Calu3 (cell line): ENCODE results near the gene S100A7A. TPM values are rescaled to one million over a fixed set of nuclear protein-coding genes. Genes with fewer than 3 reads are reported as not detected.
"Not testable (repeated sequence)": the region's sequence is repeated elsewhere in the genome, so short reads cannot be mapped to it uniquely, and the experiment has no call there.

Experiments used
- BruUV-seq: library from RNA; stranded (reverse); fragments of 400-500 nt; replicated peaks from 2 replicates; lab custom pipeline; 2021; lab: Mats Ljungman, UMichigan
- CTCF ChIA-PET: fragments of 300-600 bp; sonication (Branson Sonifier 250); formaldehyde crosslinking; loops from one replicate; lab custom pipeline; 2022; ENCODE audit warnings: antibody characterized with exemption; lab: Charles Lee
- DNase-seq: peaks from one replicate; pipeline ENCODE4 v3.0.0; 2022
- H3K27ac Mint-ChIP-seq: one replicate; pipeline ENCODE4 v1.8.0; 2022; ENCODE audit warnings: mixed read lengths; ENCODE audit not compliant: unreplicated experiment
- H3K27me3 Mint-ChIP-seq: one replicate; pipeline ENCODE4 v1.8.0; 2022; ENCODE audit warnings: mixed read lengths; ENCODE audit not compliant: unreplicated experiment
- H3K36me3 Mint-ChIP-seq: one replicate; pipeline ENCODE4 v1.8.0; 2022; ENCODE audit warnings: mild to moderate bottlenecking, moderate library complexity, mixed read lengths; ENCODE audit not compliant: insufficient read depth, unreplicated experiment
- H3K4me1 Mint-ChIP-seq: one replicate; pipeline ENCODE4 v1.8.0; 2022; ENCODE audit warnings: mild to moderate bottlenecking, low read depth, mixed read lengths; ENCODE audit not compliant: unreplicated experiment
- H3K4me3 Mint-ChIP-seq: one replicate; pipeline ENCODE4 v1.8.0; 2022; ENCODE audit warnings: mild to moderate bottlenecking, low read depth, moderate library complexity, mixed read lengths; ENCODE audit not compliant: unreplicated experiment
- H3K9me3 Mint-ChIP-seq: one replicate; pipeline ENCODE4 v1.8.0; 2022; ENCODE audit warnings: low read depth, mixed read lengths; ENCODE audit not compliant: unreplicated experiment
- intact Hi-C: fragments of 100-400 bp; cut with micrococcal nuclease; formaldehyde crosslinking; loops from one replicate; pipeline ENCODE4 v1.10.0; 2022; ENCODE audit not compliant: unreplicated experiment
- total RNA-seq: library from RNA; stranded (reverse); gene quantifications from 2 replicates; pipeline ENCODE4 v1.2.3, GENCODE V29; 2022
- TF ChIP-seq, protein P1 (sequence below): fragments of 200-600 bp; IDR thresholded peaks from one replicate; pipeline ENCODE4 v1.8.0; 2022; ENCODE audit warnings: antibody characterized with exemption; ENCODE audit not compliant: unreplicated experiment

S100A7A gene
- total RNA-seq, 1 experiment from 2014 or later, result not detected

DNA sequence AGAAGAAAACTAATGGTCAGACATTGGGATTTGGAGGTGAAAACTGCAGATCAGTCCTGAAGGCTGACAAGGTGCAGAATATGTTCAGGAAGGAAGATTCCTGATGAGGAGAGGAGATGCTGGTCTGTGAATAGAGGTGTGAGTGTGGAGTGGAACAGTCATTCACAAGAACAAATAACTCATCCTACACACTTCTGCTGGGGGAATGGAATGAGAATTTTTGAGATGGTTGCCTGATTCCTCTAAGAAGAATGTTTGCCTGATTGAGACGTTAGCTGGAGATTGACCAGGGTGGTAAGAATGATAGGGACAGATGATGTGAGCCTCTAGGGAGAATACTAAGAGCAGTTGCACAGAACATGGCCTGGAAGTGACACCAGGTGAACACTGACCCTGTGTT is 40.1 kb downstream of the S100A7A start:
- Mint-ChIP-seq H3K4me1 (no peaks in the 10 kb centered on the region), H3K9me3 (no peaks in the 10 kb centered on the region), H3K27ac (no peak overlapping the region), H3K36me3 (no peaks in the 10 kb centered on the region), H3K4me3 (no peak overlapping the region), H3K27me3 (peaks cover 70% of the 10 kb centered on the region)
- intact Hi-C loops, result no loop called here
- TF ChIP-seq, protein P1, sequence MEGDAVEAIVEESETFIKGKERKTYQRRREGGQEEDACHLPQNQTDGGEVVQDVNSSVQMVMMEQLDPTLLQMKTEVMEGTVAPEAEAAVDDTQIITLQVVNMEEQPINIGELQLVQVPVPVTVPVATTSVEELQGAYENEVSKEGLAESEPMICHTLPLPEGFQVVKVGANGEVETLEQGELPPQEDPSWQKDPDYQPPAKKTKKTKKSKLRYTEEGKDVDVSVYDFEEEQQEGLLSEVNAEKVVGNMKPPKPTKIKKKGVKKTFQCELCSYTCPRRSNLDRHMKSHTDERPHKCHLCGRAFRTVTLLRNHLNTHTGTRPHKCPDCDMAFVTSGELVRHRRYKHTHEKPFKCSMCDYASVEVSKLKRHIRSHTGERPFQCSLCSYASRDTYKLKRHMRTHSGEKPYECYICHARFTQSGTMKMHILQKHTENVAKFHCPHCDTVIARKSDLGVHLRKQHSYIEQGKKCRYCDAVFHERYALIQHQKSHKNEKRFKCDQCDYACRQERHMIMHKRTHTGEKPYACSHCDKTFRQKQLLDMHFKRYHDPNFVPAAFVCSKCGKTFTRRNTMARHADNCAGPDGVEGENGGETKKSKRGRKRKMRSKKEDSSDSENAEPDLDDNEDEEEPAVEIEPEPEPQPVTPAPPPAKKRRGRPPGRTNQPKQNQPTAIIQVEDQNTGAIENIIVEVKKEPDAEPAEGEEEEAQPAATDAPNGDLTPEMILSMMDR, result no peak
- no TSS peak for BruUV-seq
- CTCF ChIA-PET, result interaction anchor here (0.5 kb wide), 1 partner anchor 1706 kb away, joined by 3 read pairs; no protein-coding TSS in a partner anchor
- DNase-seq, result no peak

DNA sequence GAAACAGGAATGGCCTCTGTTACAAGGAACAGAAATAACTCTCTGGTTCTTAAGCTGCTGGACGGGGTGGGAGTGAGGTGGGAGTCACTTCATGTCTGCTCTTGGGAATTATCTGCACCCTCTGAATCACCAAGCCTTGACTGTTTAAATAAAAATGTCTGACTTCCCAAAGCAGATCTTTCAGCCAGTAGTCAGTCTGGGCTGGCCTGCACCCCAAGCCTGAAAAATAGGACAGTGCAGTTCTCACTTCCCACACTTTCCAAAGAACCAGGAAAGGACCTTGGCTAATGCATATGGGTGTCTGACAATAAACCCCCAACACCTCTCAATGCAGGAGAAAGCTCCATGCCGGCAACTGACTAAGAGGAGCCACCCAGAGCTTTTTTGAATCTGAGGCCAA is 43.3 kb downstream of the S100A7A start:
- Mint-ChIP-seq H3K4me3 (no peak overlapping the region), H3K27me3 (peaks cover 100% of the 10 kb centered on the region), H3K4me1 (no peaks in the 10 kb centered on the region), H3K27ac (no peak overlapping the region), H3K9me3 (no peaks in the 10 kb centered on the region), H3K36me3 (no peaks in the 10 kb centered on the region)
- intact Hi-C loops, result no loop called here
- TF ChIP-seq, protein P1, result no peak
- DNase-seq, result no peak
- CTCF ChIA-PET, result no interaction called here
- BruUV-seq, result no TSS peak

DNA sequence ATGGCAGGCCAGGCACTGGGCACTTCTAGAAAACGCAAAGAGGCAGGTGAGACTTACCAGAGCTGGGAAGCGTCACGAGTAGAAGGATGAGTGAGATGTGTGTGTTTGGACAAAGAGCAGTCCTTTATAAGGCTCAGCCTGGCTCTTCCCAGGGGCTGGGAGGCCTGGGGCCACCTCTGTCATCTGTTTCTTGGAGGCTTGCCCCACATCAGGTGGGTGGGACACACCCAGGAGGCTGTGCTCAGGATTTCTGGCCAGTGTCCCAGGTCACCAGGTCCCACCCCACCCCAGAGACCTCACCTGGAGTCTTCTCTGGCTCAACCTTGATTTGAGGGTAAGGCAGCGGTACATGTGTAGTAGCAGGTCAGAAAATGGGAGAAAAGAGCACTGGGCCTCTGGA is 44.2 kb downstream of the S100A7A start, which contains the start of gene S100A7:
S100A7 (minus strand) TSS at position 101 of the 400 bp plus-strand sequence. CDS start 1,638 bp downstream, outside the sequence.
- Mint-ChIP-seq H3K36me3 (no peaks in the 10 kb centered on the region), H3K4me3 (no peak within 1 kb of the TSS), H3K27ac (no peak within 1 kb of the TSS), H3K27me3 (peaks cover 100% of the 10 kb centered on the region), H3K4me1 (no peaks in the 10 kb centered on the region), H3K9me3 (no peaks in the 10 kb centered on the region)
- DNase-seq, result no peak
- intact Hi-C loops, result no loop called here
- BruUV-seq, result no TSS peak
- CTCF ChIA-PET, result no interaction called here
- TF ChIP-seq, protein P1, result no peak

DNA sequence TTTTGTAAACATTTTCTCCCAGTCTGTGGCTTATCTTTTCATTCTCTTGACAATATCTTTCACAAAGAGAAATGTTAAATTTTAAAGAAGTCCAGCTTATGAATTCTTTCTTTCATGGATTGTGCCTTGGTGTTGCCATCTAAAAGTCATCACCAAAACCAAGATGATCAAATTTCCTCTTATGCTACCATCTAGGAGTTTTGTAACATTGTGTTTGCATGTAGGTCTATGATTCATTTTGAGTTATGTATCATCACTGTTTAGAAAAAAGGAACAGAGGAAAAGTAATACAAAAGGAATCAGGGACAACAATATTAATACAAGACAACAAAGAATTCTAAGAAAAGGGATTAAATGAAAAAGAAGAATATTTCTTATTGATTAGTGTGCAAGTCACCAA is 46.4 kb downstream of the S100A7A start:
- DNase-seq, H3K4me1 Mint-ChIP-seq, H3K4me3 Mint-ChIP-seq, H3K36me3 Mint-ChIP-seq, intact Hi-C loops, H3K9me3 Mint-ChIP-seq, H3K27ac Mint-ChIP-seq, BruUV-seq: not testable (repeated sequence)
- CTCF ChIA-PET, result interaction anchor here (0.9 kb wide), 1 partner anchor 109 kb away, joined by 4 read pairs; no protein-coding TSS in a partner anchor
- peaks cover 92% of the 10 kb centered on the region for H3K27me3 Mint-ChIP-seq
